HEK293T (cell line): ENCODE measurements around the gene CDC42EP2.

ENCODE experiments used
- ARNT ChIP-seq: fragments of 450-650 bp; IDR thresholded peaks from 2 replicates; pipeline ENCODE4 v1.6.1; 2017; ENCODE audit warnings: mild to moderate bottlenecking
- BHLHE40 ChIP-seq: fragments of 450-650 bp; IDR thresholded peaks from 2 replicates; pipeline ENCODE4 v1.6.1; 2016; ENCODE audit warnings: mild to moderate bottlenecking, moderate library complexity, borderline replicate concordance
- CTBP1 ChIP-seq: fragments of 450-650 bp; IDR thresholded peaks from 2 replicates; pipeline ENCODE4 v1.6.1; 2016; ENCODE audit warnings: borderline replicate concordance
- ELF4 ChIP-seq: fragments of 450-650 bp; IDR thresholded peaks from 2 replicates; pipeline ENCODE4 v1.6.1; 2017; ENCODE audit warnings: antibody characterized with exemption
- FOXA1 ChIP-seq: fragments of 450-650 bp; IDR thresholded peaks from 2 replicates; pipeline ENCODE4 v1.6.1; 2016; ENCODE audit warnings: mild to moderate bottlenecking
- FOXK2 ChIP-seq: fragments of 450-650 bp; IDR thresholded peaks from 2 replicates; pipeline ENCODE4 v1.6.1; 2016; ENCODE audit warnings: mild to moderate bottlenecking
- FOXM1 ChIP-seq: fragments of 450-650 bp; IDR thresholded peaks from 2 replicates; pipeline ENCODE4 v1.6.1; 2017; ENCODE audit warnings: mild to moderate bottlenecking, borderline replicate concordance
- HDGF ChIP-seq: fragments of 450-650 bp; IDR thresholded peaks from 2 replicates; pipeline ENCODE4 v1.6.1; 2017; ENCODE audit warnings: antibody characterized with exemption, borderline replicate concordance
- SP1 ChIP-seq: fragments of 450-650 bp; IDR thresholded peaks from 2 replicates; pipeline ENCODE4 v1.6.1; 2017
- TARDBP ChIP-seq: fragments of 450-650 bp; IDR thresholded peaks from 2 replicates; pipeline ENCODE4 v1.6.1; 2016
- TF ChIP-seq, protein P1 (sequence below): fragments of 450-650 bp; IDR thresholded peaks from 2 replicates; pipeline ENCODE4 v1.6.1; 2016

DNA sequence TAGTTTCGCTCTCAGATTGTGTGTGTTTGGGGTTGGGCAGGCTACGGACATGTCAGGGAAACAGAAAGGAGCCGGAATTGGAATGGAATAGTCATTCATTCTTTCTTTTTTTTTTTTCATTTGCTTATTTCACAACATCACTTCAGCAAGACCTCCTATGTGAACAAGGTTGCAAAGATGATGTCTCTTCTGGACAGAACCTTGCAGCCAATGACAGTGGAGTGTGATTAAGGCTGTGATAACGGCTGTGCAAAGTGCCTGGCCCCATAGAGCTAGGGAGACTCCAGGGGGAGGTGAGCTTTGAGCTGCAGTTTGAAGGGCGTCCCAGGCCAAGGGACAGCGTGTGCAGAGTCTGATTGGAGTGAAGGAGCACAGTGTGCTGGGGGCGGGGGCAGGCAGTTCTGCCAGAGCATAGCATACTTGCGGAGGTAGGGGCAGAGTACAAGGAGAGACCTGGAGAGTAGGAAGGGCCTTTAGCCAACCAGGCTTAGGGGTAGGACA lies 43.2 kb downstream of the CDC42EP2 start:
- no peak for TF ChIP-seq FOXM1
- no peak for TF ChIP-seq HDGF
- TF ChIP-seq FOXA1 = no peak
- TF ChIP-seq ELF4 = no peak
- TF ChIP-seq, protein P1, sequence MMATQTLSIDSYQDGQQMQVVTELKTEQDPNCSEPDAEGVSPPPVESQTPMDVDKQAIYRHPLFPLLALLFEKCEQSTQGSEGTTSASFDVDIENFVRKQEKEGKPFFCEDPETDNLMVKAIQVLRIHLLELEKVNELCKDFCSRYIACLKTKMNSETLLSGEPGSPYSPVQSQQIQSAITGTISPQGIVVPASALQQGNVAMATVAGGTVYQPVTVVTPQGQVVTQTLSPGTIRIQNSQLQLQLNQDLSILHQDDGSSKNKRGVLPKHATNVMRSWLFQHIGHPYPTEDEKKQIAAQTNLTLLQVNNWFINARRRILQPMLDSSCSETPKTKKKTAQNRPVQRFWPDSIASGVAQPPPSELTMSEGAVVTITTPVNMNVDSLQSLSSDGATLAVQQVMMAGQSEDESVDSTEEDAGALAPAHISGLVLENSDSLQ = no peak
- no peak for TF ChIP-seq CTBP1
- TF ChIP-seq ARNT = no peak
- TF ChIP-seq SP1 = no peak
- no peak for TF ChIP-seq TARDBP
- TF ChIP-seq BHLHE40 = no peak
- no peak for TF ChIP-seq FOXK2
